K562 (cell line): ENCODE measurements around the gene CRYZL1. TPM values are rescaled to one million over a fixed set of nuclear protein-coding genes. Genes with fewer than 3 reads are reported as not detected.

Source experiments
- CUX1 ChIP-seq: fragments of 200-800 bp; sonication (Bioruptor generic); IDR thresholded peaks from 2 replicates; pipeline ENCODE4 v1.6.1; 2016; ENCODE audit warnings: missing genetic modification characterization, missing compliant biosample characterization
- DPF2 ChIP-seq: fragments of 450-650 bp; IDR thresholded peaks from 2 replicates; pipeline ENCODE4 v1.6.1; 2016
- KDM4B ChIP-seq, 2 experiments: fragments of 450-650 bp in 1 of 2; sonication (generic) in 1 of 2; IDR thresholded peaks; 2 replicates each; pipeline ENCODE4 v1.6.1; 2016 to 2017; ENCODE audit warnings: borderline replicate concordance in 2 of 2, antibody characterized with exemption in 1 of 2, low read depth in 1 of 2, mild to moderate bottlenecking in 1 of 2
- MCM5 ChIP-seq: fragments of 450-650 bp; IDR thresholded peaks from 2 replicates; pipeline ENCODE4 v1.6.1; 2016; ENCODE audit warnings: low read depth
- NR2F6 ChIP-seq: fragments of 450-650 bp; formaldehyde crosslinking; IDR thresholded peaks from 2 replicates; pipeline ENCODE4 v1.4.0; 2020; ENCODE audit warnings: mild to moderate bottlenecking
- POLR2AphosphoS5 ChIP-seq: IDR thresholded peaks from 2 replicates; pipeline ENCODE4 v1.6.1; 2011; ENCODE audit warnings: mild to moderate bottlenecking, low read depth, low read length, moderate library complexity; ENCODE audit not compliant: control insufficient read depth, insufficient read depth
- RBFOX2 ChIP-seq: fragments of 200-400 bp; formaldehyde crosslinking; IDR thresholded peaks from 2 replicates; pipeline ENCODE4 v1.6.1; 2017; ENCODE audit warnings: low read depth, mild to moderate bottlenecking, low read length, moderate library complexity
- SIN3A ChIP-seq, 2 experiments: fragments of 150-350 bp in 1 of 2; IDR thresholded peaks; 2 replicates each; pipeline ENCODE4 v1.6.1; 2011 to 2016; ENCODE audit warnings: borderline replicate concordance in 2 of 2, low read depth in 2 of 2, low read length in 2 of 2, mild to moderate bottlenecking in 2 of 2, moderate library complexity in 2 of 2; ENCODE audit not compliant: control insufficient read depth in 1 of 2
- SP1 ChIP-seq: sonication (generic); formaldehyde crosslinking; IDR thresholded peaks from 2 replicates; pipeline ENCODE4 v1.8.1; 2022; ENCODE audit warnings: mild to moderate bottlenecking, missing genetic modification reagents
- ZBTB11 ChIP-seq, 3 experiments: fragments of 200-800 bp in 1 of 3; fragments of 250-450 bp in 1 of 3; fragments of 450-650 bp in 1 of 3; sonication (Bioruptor Pico) in 1 of 3; sonication (Bioruptor generic) in 1 of 3; formaldehyde crosslinking in 1 of 3; IDR thresholded peaks; 2 replicates each; pipeline versions ENCODE4 v1.6.1 to v1.8.0; 2016 to 2022; ENCODE audit warnings: mild to moderate bottlenecking in 2 of 3, missing genetic modification characterization in 2 of 3, missing compliant biosample characterization in 1 of 3, moderate library complexity in 1 of 3
- polyA plus RNA-seq, 8 experiments: library from polyadenylated mRNA; depleted of rRNA in 4 of 8; stranded (reverse) in 5 of 8; unstranded in 3 of 8; fragments of >200 nt; fragmentation: Nextera tagmentation in 2 of 8; fragmentation: Illumina TruSeq in 1 of 8; extraction: Ambion mirVana in 2 of 8; extraction: Trizol in 1 of 8; gene quantifications; 2 replicates each; pipeline versions ENCODE4 v1.2.1 to v1.2.3, GENCODE V29; 2011 to 2014; ENCODE audit warnings: inconsistent platforms in 1 of 8, missing spikeins in 1 of 8
- total RNA-seq, 7 experiments: library from RNA; depleted of rRNA in 6 of 7; stranded (reverse); fragments of >200 nt in 6 of 7; fragmentation: Illumina TruSeq in 2 of 7; extraction: Trizol in 2 of 7; gene quantifications; 2 replicates each; pipeline versions ENCODE4 v1.2.1 to v1.2.3, GENCODE V29; 2011 to 2021; ENCODE audit warnings: low replicate concordance in 1 of 7
- TF ChIP-seq, protein P1 (sequence below), 3 experiments: IDR thresholded peaks in 2 of 3; conservative IDR thresholded peaks in 1 of 3; 2 replicates each; pipeline ENCODE4 v1.5.1; 2011 to 2012; ENCODE audit warnings: low read length in 3 of 3, mild to moderate bottlenecking in 3 of 3, control low read depth in 2 of 3, improper control_type of control experiment in 1 of 3, inconsistent platforms in 1 of 3, low read depth in 1 of 3, mixed read lengths in 1 of 3, moderate library complexity in 1 of 3; ENCODE audit not compliant: insufficient read depth in 2 of 3
- TF ChIP-seq, protein P2 (sequence below), 2 experiments: fragments of 450-650 bp in 1 of 2; sonication (generic) in 1 of 2; formaldehyde crosslinking in 1 of 2; IDR thresholded peaks in 1 of 2; conservative IDR thresholded peaks in 1 of 2; 2 replicates each; pipeline versions ENCODE4 v1.6.1 to v1.8.1; 2016 to 2023; ENCODE audit warnings: mild to moderate bottlenecking in 2 of 2, moderate library complexity in 2 of 2, inconsistent platforms in 1 of 2, missing genetic modification reagents in 1 of 2

CRYZL1 gene
- total and polyA plus RNA-seq, 9 of the 15 experiments (the other 6 are each of a cell fraction or from before 2014, with no cell fraction given), result 19.9 to 98.2 (median 39.2) TPM

- no peak for TF ChIP-seq CUX1 (CRISPR knock-in tag)
- peak; percentile 29 for TF ChIP-seq POLR2AphosphoS5
- no peak for TF ChIP-seq DPF2
- no peak for TF ChIP-seq NR2F6
- 0 out of 4 replicates have a peak, but pooled peaks of 1 of the 2 experiments have one; percentile 30 for TF ChIP-seq KDM4B (IDR thresholded peaks at IDR 0.05; ENCODE audit: borderline replicate concordance in 2 of 2, low read depth in 1 of 2)
- TF ChIP-seq, protein P1, sequence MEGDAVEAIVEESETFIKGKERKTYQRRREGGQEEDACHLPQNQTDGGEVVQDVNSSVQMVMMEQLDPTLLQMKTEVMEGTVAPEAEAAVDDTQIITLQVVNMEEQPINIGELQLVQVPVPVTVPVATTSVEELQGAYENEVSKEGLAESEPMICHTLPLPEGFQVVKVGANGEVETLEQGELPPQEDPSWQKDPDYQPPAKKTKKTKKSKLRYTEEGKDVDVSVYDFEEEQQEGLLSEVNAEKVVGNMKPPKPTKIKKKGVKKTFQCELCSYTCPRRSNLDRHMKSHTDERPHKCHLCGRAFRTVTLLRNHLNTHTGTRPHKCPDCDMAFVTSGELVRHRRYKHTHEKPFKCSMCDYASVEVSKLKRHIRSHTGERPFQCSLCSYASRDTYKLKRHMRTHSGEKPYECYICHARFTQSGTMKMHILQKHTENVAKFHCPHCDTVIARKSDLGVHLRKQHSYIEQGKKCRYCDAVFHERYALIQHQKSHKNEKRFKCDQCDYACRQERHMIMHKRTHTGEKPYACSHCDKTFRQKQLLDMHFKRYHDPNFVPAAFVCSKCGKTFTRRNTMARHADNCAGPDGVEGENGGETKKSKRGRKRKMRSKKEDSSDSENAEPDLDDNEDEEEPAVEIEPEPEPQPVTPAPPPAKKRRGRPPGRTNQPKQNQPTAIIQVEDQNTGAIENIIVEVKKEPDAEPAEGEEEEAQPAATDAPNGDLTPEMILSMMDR (IDR thresholded peaks at IDR 0.05 in 2 of 3, conservative IDR thresholded peaks at IDR 0.05 in 1 of 3; ENCODE audit: insufficient read depth in 2 of 3, low read depth in 1 of 3, low read length in 3 of 3), result no peak
- TF ChIP-seq RBFOX2, result 0 out of 2 replicates have a peak, but pooled peaks have one; percentile 32
- peak in 1 of 2 experiments; percentile 48; a peak in 1 of 4 replicates for TF ChIP-seq SIN3A (IDR thresholded peaks at IDR 0.05; ENCODE audit: borderline replicate concordance in 2 of 2, control insufficient read depth in 1 of 2, low read depth in 2 of 2, low read length in 2 of 2)
- TF ChIP-seq ZBTB11 (CRISPR knock-in tag; IDR thresholded peaks at IDR 0.05), result no peak
- 0 out of 2 replicates have a peak, but pooled peaks have one; percentile 15 for TF ChIP-seq SP1 (CRISPR knock-in tag)
- no peak for TF ChIP-seq MCM5
- TF ChIP-seq, protein P2, sequence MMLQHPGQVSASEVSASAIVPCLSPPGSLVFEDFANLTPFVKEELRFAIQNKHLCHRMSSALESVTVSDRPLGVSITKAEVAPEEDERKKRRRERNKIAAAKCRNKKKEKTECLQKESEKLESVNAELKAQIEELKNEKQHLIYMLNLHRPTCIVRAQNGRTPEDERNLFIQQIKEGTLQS (IDR thresholded peaks at IDR 0.05), result peak; percentile 97
- TF ChIP-seq, protein P2 (CRISPR knock-in tag; conservative IDR thresholded peaks at IDR 0.05), result peak; percentile 70; the same call in 1 of the 2 replicates
Measured at GRCh38 chr21:33552093-33552998, 89.2 kb downstream of the CRYZL1 start (continued).
